LoVo (cell line): Measurements from ENCODE around the gene TH.

Experiments used
- DNase-seq: peaks from one replicate; pipeline ENCODE4 v3.0.0-alpha.2; 2016; ENCODE audit warnings: low spot score

The TH gene

GRCh38 chr11:2171591-2172003, at the start of gene TH:
Gene TH (minus strand): TSS chr11:2171815. CDS start chr11:2171786, 29 bp downstream.
- no peak for DNase-seq

GRCh38 chr11:2221024-2221423, 49.4 kb upstream of the TH start:
- no peak for DNase-seq

DNA sequence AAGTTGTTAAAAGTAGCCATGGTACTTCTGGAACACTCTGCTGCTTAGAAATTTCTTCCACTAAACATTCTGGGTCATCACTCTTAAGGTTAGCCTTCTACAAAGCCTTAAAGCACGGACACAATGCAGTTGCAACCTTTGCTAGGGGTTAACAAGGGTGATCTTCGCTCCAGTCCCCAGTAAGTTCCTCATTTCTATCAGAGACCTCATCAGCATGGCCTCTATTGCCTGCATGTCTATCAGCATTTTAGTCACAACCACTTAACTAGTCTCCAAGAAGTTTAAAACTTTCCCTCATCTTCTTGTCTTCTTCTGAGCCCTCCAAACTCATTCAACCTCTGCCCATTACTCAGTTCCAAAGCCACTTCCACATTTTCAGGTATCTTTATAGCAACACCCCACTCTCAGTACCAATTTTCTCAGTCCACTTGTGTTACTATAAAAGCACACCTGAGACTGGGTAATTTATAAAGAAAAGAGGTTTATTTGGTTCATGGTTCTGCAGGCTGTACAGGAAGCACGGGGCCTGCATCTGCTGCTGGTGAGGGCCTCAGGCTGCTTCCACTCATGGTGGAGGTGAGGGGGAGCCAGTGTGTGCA, 48.7 kb upstream of the TH start:
- no peak for DNase-seq

DNA sequence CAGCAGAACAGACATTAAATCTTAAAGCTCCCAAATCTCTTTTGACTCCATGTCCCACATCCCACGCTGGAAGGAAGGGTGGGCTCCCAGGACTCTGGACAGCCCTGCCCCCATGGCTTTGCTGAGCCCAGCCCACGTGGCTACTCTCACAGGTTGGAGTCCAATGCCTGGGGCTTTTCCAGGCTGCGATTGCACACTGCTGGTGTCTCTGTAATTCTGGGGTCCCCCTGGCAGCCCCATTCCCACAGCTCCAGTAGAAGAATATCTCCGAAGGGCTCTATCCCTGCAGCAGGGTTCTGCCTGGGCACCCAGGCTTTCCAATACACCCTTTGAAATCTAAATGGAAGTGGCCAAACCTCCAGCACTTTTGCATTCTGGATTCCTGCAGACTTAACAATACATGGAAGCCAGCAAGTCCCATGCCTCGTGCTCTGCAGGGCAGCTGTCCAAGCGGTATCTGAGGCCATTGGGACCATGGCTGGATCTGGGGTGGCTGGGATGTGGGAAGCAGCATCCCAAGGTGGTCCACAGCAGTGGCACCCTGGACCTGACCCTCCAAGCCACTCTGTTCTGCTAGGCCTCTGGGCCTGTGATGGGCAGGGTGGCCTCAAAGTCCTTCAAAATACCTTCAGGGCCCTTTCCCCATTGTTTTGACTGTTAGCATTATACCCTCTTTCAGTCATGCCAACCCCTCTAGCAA, 47.9 kb upstream of the TH start:
- DNase-seq = no peak

- DNase-seq = no peak
Observed at GRCh38 chr11:2218031-2218633, 46.5 kb upstream of the TH start.

DNA sequence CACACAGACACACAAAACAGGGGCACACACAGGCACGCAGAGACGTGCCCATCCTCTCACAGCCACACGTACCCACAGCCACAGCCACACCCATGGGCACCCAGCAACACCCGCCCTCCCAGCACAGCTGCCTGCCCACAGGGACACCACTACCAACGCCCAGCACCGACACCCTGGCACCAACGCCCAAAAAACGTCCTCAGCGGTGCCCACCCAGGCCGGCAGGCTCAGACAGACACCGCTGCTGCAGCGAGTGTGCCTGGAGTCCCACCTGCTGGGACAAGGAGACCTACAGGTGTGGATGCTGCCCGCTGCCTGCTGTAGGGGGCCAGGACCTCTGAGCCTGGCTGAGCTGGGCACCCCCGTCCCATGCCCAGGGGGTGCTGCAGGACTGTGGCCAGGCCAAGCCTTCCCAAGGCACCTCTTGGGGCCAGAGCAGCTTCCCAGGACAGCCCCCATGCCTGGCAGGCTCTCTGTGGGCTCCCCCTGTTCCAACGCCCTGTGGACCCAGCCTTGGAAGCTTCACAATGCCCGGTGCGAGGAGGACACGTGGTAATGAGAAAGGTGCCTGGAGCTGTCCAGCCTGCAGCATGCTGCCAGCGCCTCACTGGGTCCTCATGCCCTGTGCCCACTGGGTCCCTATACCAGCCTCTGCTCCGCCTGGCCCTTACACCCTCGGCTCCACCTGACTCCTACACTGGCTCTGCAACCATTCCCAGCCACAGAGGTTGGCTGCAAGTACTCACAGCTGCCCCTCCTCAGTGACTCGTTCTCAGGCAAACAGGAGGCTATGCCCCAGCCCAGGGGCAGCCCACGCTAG, 45.8 kb upstream of the TH start:
- DNase-seq = no peak

DNA sequence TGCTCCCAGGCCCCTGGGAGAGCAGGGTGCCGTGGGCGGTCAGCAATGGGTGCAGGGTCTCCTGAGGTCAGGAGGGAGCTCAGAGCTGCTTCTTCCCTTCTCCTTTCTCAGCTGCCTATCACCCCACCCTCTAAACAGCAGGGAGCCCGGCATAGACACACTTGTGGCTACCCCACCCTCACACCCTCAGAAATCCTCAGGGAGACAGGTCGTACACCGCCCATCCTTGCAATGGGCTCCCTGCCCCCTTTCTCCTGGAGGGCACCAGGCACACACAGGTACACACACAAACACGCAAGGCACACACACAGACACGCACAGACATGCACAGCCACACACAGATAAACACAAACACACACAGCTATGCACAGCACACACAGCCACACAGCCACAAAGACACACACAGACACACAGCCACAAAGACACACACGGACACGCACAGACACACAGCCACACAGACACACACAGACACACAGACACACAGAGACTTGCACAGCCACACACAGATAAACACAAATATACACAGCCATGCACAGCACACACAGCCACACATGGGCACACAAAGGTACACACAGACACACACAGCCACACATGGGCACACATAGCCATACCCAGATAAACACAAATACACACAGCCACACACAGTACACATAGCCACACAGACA, 44.9 kb upstream of the TH start:
- DNase-seq = no peak

- DNase-seq = no peak
Observed at GRCh38 chr11:2215561-2216399, 44.2 kb upstream of the TH start.

GRCh38 chr11:2215230-2215560, 43.6 kb upstream of the TH start:
- no peak for DNase-seq

DNA sequence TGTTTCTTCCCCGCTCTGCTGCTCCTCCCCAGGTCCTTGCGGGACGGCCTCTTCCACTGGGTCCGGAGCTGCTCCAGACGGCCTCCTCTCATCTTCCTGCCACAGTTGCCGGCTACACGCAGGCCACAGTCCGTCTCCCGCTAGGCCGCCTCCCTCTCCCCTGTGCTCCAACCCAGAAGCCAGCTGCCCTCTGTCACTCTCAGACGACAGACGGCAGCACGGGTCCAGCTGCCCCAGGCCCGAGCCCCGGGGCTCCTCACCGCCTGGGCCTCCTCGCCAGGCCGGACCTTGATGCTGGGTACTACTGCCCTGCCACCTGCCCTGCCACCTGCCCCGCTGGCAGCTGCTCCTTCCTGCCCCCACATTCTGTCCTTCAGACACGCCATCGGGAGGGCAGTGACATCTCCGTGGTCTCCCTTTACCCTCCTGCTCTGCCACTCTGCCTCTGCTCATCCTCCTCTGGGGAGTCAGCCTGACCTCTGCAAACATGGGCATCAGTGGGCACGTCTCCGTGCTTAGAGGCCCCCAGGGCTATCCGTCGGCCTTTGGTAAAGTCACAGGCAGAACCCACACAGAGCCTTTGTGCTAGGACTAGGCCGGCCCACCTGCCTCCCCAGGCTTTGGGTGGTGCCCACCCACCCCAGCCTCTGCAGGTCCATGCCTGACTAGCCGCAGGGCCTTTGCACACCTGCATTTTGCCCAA, 43.1 kb upstream of the TH start:
- no peak for DNase-seq

GRCh38 chr11:2213890-2214526, 42.4 kb upstream of the TH start:
- no peak for DNase-seq

DNA sequence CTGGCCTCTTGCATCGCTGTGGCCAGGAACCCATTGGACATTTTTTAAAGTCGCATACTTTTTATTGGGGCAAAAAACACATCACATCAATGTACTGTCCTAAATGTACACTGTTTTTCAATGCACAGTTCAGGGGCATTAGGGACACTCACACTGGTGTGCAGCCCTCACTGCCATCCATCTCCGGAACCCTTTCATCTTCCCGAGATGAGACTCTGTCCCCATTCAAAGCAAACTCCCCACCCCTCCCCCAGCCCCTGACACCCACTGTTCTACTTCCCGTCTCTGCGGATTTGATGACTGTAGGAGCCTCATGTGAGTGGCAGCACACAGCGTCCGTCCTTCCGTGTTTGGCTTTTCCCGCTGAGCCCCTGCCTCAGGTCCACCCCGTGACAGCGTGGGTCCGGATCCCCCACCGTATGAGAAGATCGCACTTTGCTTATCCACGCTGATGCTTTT, 41.8 kb upstream of the TH start:
- no peak for DNase-seq

DNA sequence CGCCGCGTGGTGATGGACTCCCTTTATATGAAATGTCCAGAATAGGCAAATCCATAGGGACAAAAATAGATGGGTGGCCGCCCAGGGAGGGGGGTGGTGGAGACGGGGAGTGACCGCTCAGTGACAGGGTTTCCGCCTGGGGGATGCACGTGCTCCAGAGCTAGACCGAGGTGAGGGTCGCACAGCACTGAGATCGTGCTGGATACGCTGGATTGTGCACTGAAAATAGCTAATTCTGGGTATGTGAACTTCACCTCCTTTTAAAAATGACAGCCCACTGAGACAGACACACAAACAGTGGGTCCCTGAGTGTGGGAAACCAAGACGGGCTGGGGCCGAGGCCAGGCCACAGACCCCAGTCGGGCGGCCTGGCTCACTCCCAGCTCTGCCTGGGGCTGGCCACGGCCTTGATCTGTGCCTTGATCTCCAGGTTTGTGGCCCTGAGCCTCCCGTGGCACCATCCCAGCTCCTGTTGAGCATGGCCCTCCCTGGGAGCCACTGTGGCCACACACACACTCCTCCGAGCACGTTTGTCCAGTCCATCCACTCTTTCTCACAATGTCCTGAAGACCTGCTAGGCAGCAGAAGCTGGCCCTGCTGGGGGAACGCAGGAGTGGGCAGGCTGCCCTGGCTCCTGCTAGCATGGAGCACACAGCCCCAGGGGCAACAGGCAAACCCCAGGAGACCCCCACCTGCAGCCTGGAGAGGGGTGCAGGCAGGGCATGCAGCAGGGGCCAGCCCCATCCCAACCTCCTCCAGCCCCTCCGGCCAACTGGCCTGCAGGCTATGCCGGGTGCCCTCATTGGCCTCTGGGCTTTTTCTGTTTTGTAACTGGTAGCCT, 41.0 kb upstream of the TH start:
- no peak for DNase-seq

GRCh38 chr11:2211113-2211971, 39.7 kb upstream of the TH start:
- DNase-seq = peak; percentile 72

DNA sequence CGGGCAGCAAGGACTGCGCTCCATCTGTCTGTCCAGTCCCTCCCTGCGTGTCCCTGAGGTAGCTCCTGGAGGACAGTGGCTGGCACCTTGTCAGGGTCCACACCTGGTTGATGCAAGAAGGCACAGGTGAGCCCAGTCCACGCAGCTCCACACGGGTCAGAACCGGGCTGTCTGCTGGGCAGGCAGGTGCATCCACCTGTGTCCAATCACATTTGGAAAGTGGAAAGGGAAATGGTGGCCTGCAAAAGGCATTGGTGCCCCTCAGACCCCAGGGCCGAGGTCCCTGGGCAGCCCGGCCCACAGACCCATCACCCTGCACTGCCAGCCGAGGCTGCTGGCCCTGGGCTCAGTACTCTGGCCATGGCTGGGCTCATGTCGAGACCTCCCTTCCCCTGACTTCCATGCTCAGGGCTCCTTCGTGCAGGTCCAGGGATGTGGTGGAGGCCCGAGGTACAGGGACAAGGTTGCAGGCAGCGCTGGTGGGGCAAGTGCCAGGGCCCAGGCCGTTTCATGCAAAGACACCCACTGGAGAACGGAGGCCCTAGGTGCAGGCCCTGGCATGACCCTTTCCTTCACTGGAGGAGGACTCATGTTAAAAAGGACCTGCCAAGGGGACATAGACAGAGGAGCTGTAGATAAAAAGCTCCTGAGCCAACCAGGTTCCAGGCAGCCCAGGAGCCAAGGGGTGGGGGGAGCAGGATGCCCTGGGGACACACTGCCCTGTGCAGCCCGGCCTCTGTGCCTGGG, 38.9 kb upstream of the TH start:
- no peak for DNase-seq

DNA sequence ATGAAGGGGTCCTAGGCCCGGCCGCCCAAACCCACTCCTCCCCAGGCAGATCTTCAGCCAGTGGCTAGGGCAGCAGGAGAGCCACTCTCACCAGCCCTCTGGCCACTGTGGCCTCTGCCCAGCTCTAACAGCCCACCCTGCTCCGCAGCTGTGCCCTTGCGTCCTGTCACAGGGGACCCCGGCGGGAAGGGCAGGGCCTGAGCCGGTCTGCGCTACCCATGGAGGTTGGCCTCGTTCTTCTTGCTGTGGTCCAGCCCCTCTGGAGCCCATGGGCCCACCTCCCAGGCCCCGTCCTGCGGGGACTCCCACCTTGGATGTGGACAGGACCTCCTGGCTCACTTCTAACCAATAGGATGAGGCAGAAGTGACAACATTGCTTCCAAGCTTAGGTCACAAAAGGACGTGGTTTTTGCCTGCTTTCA, 38.3 kb upstream of the TH start:
- no peak for DNase-seq

- DNase-seq = no peak
Observed at GRCh38 chr11:2209370-2209801, 37.8 kb upstream of the TH start.
